Mesothelial cell of epicardium (in vitro differentiated cells): ENCODE data around the gene PLA2G2D. TPM values are rescaled to one million over a fixed set of nuclear protein-coding genes. Genes with fewer than 3 reads are reported as not detected.

Experiments used
- DNase-seq, 2 experiments: peaks; one replicate each; pipeline ENCODE4 v3.0.0; 2021; ENCODE audit warnings: low spot score in 2 of 2; ENCODE audit not compliant: unreplicated experiment in 2 of 2
- H3K27ac Mint-ChIP-seq: 2 replicates; pipeline ENCODE4 v1.8.0; 2021; ENCODE audit warnings: mixed read lengths
- H3K27me3 Mint-ChIP-seq: 2 replicates; pipeline ENCODE4 v1.8.0; 2021; ENCODE audit warnings: low read depth, mixed read lengths
- H3K36me3 Mint-ChIP-seq: 2 replicates; pipeline ENCODE4 v1.8.0; 2021; ENCODE audit warnings: mixed read lengths
- H3K4me1 Mint-ChIP-seq: 2 replicates; pipeline ENCODE4 v1.8.0; 2021; ENCODE audit warnings: mixed read lengths
- H3K4me3 Mint-ChIP-seq: 2 replicates; pipeline ENCODE4 v1.8.0; 2021; ENCODE audit warnings: mild to moderate bottlenecking, moderate library complexity, mixed read lengths
- H3K9me3 Mint-ChIP-seq: 2 replicates; pipeline ENCODE4 v1.8.0; 2021; ENCODE audit warnings: mixed read lengths
- CTCF ChIP-seq: fragments of 200-600 bp; sonication (generic); IDR thresholded peaks from one replicate; pipeline ENCODE4 v1.5.0; 2021; ENCODE audit warnings: antibody characterized with exemption; ENCODE audit not compliant: unreplicated experiment
- total RNA-seq: library from RNA; stranded (reverse); gene quantifications from 3 replicates; pipeline ENCODE4 v1.2.1, GENCODE V29; 2021

Gene PLA2G2D, protein sequence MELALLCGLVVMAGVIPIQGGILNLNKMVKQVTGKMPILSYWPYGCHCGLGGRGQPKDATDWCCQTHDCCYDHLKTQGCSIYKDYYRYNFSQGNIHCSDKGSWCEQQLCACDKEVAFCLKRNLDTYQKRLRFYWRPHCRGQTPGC
- total RNA-seq: not detected in 3 replicates

- H3K9me3 Mint-ChIP-seq: no peaks in the 10 kb centered on the region
- no peak for TF ChIP-seq CTCF
- H3K4me1 Mint-ChIP-seq: no peaks in the 10 kb centered on the region
- peaks cover 26% of the 10 kb centered on the region for H3K27me3 Mint-ChIP-seq
- no peak within 1 kb of the TSS for H3K4me3 Mint-ChIP-seq
- no peaks in the 10 kb centered on the region for H3K36me3 Mint-ChIP-seq
- H3K27ac Mint-ChIP-seq: no peak within 1 kb of the TSS
- no peak for DNase-seq
These were observed at the start of gene PLA2G2D for GRCh38 chr1:20119347-20119746. Gene PLA2G2D (minus strand): TSS chr1:20119536. CDS start chr1:20119498, 38 bp downstream.

- Mint-ChIP-seq H3K9me3 (peaks cover 7% of the 10 kb centered on the region), H3K27me3 (peaks cover 13% of the 10 kb centered on the region), H3K4me3 (no peak overlapping the region), H3K4me1 (peaks cover 10% of the 10 kb centered on the region), H3K27ac (no peak overlapping the region), H3K36me3 (no peaks in the 10 kb centered on the region)
- DNase-seq: no peak
- no peak for TF ChIP-seq CTCF
These were observed 49.5 kb upstream of the PLA2G2D start for GRCh38 chr1:20168564-20169491.

DNA sequence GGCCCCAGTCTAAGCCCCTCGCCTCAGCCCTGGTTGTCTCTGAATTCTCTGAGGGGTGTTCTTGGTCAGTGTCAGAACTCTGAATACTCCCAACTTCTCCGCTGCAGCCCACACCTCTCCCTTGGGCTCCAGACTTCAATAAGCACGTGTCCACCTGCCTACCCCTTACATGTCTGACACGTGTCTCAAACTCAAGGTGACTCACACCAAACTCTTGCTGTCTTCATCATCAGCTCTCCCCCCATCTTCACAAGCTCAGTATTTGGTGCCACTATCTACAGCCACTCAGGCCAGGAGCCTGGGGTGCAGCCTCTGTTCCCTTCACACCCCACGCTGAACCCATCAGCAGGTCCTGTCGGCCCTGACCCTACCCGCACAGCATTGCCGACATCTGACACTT is 47.8 kb upstream of the PLA2G2D start:
- no peak for DNase-seq
- H3K27me3 Mint-ChIP-seq: peaks cover 13% of the 10 kb centered on the region
- no peak for TF ChIP-seq CTCF
- no peaks in the 10 kb centered on the region for H3K36me3 Mint-ChIP-seq
- no peak overlapping the region for H3K27ac Mint-ChIP-seq
- peaks cover 10% of the 10 kb centered on the region for H3K4me1 Mint-ChIP-seq
- H3K9me3 Mint-ChIP-seq: peaks cover 21% of the 10 kb centered on the region
- H3K4me3 Mint-ChIP-seq: no peak overlapping the region

- H3K9me3 Mint-ChIP-seq: peaks cover 21% of the 10 kb centered on the region
- no peak overlapping the region for H3K4me3 Mint-ChIP-seq
- TF ChIP-seq CTCF: no peak
- H3K36me3 Mint-ChIP-seq: no peaks in the 10 kb centered on the region
- H3K4me1 Mint-ChIP-seq: peaks cover 10% of the 10 kb centered on the region
- no peak for DNase-seq
- H3K27ac Mint-ChIP-seq: no peak overlapping the region
- peaks cover 13% of the 10 kb centered on the region for H3K27me3 Mint-ChIP-seq
These were observed 46.7 kb upstream of the PLA2G2D start for GRCh38 chr1:20166051-20166450.

GRCh38 chr1:20165522-20165951 is 46.2 kb upstream of the PLA2G2D start:
- Mint-ChIP-seq H3K27me3 (peaks cover 13% of the 10 kb centered on the region), H3K4me1 (peaks cover 10% of the 10 kb centered on the region), H3K4me3 (no peak overlapping the region), H3K27ac (no peak overlapping the region), H3K36me3 (no peaks in the 10 kb centered on the region), H3K9me3 (peaks cover 21% of the 10 kb centered on the region)
- no peak for DNase-seq
- TF ChIP-seq CTCF: no peak
